T follicular helper cell (primary cell): ENCODE data around the gene DNLZ.
"Not testable (repeated sequence)": the region's sequence is repeated elsewhere in the genome, so short reads cannot be mapped to it uniquely, and the experiment has no call there.

Experiments
- DNase-seq: peaks from one replicate; pipeline ENCODE4 v3.0.0-alpha.2; 2020; ENCODE audit warnings: low read depth
- total RNA-seq, 2 experiments: gene quantifications; one replicate each; lab custom pipeline; 2026; lab: John Stamatoyannopoulos, UW

The DNLZ gene
- total RNA-seq = 5.8 to 8.3 reads per million in 2 experiments

GRCh38 chr9:136363106-136363948 is at the start of gene DNLZ:
DNLZ (minus strand) TSS chr9:136363744; CDS start chr9:136363714, 30 bp downstream.
- DNase-seq = peak; percentile 85

GRCh38 chr9:136412962-136413361 is 49.4 kb upstream of the DNLZ start:
- no peak for DNase-seq

DNA sequence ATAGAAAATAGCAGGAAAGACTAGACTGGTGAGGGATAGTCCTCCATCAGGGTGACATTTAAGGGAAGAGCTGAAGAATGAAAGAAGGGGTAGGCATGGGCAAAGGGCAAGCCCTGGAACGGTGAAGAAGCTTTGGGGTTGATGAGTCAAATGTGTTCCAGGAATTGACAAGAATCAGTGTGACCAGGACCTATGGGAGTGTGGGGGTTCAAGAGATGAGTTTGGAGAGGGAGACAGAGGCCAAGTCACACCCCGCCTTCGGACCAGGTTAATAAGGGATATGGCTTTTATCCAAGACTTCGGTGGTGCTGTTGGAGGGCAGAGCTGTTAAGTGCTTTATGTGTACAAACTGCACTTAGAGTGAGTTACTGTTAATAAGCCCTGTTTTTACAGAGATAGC is 47.8 kb upstream of the DNLZ start:
- DNase-seq = no peak

- DNase-seq = peak; percentile 93
These were observed 47.1 kb upstream of the DNLZ start, which contains the start of the genes ENTR1 and PMPCA for GRCh38 chr9:136410500-136411287. ENTR1 (minus strand) TSS chr9:136410614; CDS start chr9:136410397, 217 bp downstream. PMPCA (plus strand) TSS chr9:136410658; CDS start chr9:136410669, 11 bp downstream.

DNA sequence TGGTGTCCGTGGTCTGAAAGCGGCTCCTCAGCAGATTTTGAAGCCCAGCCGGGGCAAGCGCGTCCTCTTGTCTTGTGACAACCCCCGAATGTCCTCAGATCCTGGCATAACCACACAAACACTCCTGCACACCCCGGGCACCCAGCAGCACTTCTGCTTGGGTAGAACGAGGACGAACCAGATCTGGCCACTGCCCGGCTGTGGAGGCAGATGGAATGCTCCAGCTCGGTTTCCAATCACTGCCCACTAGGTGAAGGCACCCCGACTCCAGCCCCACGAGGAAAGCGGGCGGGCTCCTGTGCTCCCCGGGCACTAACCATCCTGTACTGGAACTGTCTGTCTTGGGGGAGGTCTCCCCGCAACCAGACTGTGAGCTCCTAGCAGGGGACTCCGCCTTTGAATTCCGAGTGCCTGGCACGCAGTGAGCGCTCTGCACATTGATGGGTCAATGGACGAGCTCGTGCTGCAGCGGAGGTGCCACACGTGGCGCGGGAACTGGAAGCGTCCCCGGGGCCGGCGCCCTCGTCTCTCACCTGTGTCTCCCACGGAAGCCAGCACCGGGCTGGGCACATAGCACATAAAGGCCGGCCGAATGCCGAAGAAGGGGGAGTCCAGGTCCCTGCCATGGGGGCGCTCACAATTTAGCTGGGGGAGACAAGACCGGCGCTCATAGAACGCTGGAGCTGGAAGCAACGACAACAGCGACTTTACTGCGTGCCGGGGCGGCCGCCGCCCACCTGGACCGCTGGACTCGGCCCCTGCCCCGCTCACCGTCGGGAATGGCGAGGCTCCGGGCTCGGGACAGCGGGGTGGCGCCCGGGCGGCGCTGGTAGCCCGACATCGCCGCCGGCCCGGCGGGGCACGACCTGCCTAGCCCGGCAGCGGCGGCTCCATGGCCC is 46.3 kb upstream of the DNLZ start:
- DNase-seq = no peak

- DNase-seq = no peak
These were observed 44.4 kb upstream of the DNLZ start for GRCh38 chr9:136407911-136408310.

DNA sequence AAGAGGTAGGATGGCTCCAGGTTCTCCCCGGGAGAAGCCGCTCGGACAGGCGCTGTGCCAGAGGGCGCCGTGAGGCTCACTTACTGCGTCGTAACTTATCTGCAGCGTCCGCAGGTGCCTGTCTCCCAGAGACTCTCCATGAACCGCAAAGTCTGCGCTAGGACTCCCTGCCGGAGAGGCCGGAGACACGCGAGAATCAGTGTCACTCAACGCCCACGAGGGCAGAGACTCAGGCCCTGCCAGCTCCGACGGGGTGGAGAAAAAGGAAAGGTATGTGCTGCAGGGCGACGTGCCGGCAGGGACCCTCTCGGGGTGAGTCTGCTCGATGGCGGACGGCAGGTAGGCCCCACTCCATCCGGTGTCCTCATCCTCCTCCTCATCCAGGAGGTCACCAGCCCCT is 43.5 kb upstream of the DNLZ start:
- DNase-seq = not testable (repeated sequence)

DNA sequence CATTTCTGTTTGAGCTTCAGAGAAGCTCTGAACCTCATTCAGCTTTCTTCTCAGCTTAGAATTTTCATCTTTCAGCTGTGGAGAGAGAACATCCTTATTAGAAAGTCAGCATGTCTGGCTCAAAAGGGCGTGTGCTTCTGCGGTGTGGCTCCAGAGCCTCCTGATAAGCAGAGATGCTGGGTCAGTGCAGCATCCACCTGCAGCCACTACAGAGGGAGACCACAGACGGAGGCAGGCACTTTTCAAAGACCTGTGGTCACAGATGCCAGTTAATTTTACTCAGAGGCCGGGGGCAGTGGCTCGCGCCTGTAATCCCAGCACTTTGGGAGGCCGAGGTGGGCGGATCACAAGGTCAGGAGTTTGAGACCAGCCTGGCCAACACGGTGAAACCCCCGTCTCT is 42.4 kb upstream of the DNLZ start:
- not testable (repeated sequence) for DNase-seq

- no peak for DNase-seq
These were observed 41.9 kb upstream of the DNLZ start for GRCh38 chr9:136405481-136405880.

- DNase-seq = no peak
These were observed 41.2 kb upstream of the DNLZ start for GRCh38 chr9:136404801-136405136.

DNA sequence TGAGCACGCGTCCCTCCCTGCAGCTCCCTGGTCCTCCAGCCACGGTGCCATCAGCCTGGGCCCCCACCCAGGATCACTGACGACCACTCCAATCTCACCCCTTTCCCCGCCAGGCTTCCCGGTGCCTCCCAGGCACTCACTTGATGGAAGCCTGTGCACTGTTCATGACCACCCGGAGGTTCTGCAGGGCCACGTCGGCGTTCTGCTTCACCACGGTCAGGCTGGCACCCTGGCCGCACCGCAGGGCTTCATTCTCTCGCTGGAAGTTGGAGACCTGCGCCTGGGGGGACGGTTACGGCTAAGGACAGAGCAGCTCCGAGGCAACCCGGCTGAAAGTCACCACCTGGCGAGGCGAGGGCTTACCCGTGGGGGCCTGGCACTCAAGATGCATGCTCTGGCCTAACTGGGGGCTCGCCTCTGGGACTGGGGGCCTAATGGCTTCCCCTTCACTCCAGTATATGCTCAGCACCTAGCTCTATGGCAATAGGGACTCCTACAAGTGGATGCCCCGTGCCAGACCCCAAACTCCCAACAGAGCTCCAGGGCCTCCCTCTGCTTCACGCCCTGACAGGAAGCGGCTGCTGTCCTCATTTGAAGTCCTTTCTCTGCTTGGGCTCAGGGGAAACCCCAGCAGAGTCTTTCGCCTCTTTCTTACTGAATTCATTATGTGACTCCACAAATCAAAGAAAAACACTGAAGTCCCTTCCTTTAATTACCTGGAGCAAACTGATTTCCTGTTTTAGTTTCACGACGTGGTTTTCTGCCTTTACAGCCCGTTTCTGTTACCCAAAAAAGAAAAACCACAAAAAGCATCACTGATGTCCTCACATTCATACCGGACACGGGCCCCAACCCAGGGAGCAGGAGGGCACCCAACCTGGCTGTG is 40.6 kb upstream of the DNLZ start:
- DNase-seq = no peak

DNA sequence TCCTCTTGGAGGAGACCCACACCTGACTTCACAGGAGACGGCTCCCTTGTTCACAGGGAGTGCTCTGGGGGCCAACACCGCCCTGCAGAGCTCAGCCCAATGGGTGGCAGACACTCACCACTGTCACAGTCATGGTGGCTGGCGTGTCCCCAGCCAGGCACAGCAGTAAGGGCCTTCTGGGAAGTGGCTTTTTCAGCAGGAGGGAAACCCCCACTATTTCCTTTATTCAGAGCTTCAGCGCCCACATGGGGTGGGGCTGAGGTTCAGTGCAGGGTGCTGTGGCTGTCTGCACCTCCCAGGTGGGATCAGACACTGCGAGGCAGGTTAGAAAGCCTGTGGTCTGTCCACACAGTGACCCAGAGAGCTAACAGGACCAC is 40.0 kb upstream of the DNLZ start:
- DNase-seq = peak; percentile 56

DNA sequence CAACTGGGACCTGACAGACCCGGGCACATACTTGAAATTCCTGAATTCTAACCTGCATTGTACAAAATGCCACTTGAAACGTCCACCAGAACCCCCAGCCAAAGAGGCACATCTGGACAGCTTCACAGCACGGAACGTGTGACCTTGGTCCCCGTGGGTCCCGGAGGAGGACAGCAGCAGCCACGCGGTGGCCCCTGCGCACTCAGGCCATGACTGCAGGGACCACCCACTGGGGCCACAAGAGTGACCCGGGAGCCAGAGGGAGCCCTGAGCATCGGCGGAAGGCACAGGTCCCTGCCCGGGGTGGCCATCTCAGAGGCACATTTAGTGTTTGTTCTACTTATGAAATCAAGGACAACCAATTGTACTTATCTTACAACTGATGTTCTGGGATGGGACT is 38.5 kb upstream of the DNLZ start:
- DNase-seq = no peak

GRCh38 chr9:136401173-136401922 is 37.8 kb upstream of the DNLZ start:
- no peak for DNase-seq

DNA sequence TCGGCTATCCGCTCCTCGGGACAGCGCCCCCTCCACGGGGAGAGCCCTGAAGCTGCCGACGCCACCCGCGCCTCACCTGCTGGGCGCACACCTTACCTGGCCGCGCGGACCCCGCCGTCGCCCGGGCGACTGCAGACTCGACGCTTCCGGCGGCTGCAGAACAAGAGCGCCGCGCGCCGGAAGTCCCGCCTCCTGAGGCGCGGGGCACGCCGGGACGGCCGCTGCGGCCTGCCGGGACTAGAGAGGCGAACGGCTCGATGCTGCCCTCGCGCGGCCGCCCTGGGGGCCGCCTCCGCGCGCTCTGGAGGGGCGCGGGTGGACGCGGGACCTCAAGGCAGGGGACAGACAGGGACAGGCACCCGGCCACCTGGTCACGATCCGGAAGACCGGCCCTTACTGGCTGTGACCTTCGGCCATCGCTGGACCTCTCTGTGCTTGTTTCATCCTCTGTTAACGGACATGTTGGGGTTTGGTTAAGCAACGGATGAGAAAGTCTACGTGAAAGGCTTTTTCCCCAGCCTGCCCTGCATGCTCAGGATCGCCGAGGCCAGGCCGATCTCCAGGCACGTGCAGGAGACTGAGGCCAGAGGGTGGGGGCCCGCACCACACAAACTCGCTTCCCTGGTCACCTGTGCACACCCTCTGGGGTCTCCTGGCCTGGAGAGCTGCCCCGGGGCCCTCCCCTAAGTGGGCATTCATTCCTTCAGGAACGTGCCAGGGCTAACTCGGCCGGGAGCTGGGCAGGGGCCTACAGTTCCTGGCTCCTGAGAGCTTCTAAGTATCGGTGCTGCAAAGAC is 36.7 kb upstream of the DNLZ start, which contains the start of gene SNAPC4:
Gene SNAPC4 (minus strand): TSS at position 133 of the 797 bp plus-strand sequence. CDS start 1,742 bp downstream, outside the sequence.
- peak; percentile 80 for DNase-seq

DNA sequence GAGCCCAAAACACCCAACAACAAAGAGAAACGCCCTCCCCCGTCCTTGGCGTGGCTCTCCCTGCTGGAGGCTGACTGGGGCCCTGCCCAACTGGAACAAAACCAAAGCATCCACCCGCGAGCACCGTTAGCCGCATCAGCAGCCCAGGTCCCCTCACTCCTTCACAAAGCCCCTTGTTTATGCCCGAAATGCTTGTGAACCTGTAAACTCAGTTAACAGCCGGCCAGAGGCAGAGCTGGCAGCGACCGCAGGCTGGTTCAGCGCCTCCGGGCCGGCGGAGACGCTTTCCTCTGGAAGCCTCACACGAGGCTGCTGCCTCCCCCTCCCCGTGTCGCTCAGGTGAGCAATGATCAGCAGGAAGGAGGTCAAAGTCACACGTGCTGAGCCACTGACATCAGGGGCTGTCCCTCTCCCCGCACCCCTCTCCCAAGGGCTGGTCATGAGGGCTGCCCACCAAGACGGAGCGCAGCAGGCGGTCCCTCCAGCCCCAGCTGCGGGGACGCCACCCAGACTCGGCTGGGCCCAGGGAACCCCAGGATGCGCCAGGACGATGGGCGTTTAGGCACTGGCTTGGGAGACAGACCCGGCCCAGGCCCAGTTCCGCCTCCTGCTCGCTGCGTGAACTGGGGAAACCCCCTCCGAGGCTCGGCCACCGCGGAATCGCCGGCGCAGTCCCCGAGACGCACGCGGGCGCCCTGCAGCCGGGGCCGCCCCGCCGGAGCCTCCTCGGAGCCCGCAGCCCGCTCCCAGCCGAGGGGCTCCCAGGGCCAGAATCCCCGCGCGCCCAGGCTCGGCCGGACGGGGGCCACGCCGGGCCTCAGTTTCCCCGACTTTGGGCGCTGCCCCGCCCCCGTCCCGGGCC is 35.9 kb upstream of the DNLZ start:
- DNase-seq = no peak

GRCh38 chr9:136398286-136398685 is 34.7 kb upstream of the DNLZ start:
- DNase-seq = no peak

DNA sequence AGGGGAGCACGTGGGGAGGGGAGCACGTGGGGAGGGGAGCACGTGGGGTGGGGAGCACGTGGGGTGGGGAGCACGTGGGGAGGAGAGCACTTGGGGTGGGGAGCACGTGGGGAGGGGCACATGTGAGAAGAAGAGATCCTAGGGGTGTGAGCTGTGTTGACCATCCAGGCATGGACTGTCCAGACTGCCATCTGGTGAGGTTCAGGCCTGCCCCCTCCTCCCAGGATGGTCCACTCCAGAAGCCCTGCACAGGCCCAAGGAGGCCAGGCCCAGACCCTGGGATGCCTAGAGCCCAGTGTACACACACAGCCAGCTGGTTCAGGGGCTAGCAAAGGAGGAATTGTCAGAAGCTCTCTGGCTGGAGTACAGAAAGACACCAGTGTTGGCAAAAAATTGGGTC is 34.1 kb upstream of the DNLZ start:
- no peak for DNase-seq
